Right kidney (tissue), 1 donor: ENCODE results near the gene KIF5B.

ENCODE experiments used
- DNase-seq: peaks from one replicate; pipeline ENCODE4 v3.0.0-alpha.2; 2016

KIF5B gene

DNA sequence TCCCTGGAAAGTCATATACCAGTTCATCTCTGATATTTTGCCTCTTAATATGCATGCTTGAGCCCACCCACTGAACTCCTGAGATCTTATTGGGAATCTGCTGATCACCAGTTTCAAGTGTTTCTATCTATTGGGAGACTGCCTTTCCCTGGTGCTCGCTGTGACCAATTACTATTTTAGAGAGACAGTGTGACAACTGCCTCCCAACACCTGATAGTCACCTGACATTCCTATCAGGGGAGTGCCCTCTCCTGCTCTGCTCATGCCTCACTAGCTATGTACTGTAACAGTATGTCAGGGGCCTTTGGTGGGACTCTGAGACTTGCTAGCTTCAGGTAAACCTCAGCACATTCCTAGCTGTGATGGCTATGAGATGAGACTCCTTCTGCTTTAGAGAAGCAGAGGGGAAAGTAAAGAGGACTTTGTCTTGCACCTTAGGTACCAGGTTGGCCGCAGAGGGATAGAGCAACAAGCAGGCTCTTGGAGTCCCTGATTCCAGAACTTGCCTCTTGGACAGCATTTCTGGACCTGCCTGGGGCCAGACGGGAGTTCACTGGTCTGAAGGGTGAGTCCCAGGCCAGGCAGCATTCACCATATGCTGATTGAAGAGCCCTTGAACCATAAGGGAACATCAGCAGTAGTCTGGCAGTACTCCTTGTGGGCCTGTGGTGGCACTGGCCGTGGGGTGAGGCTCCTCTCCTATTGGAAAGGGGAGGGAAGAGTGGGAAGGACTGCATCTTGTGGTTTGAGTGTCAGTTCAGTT, 93.2 kb downstream of the KIF5B start:
- DNase-seq: no peak

DNA sequence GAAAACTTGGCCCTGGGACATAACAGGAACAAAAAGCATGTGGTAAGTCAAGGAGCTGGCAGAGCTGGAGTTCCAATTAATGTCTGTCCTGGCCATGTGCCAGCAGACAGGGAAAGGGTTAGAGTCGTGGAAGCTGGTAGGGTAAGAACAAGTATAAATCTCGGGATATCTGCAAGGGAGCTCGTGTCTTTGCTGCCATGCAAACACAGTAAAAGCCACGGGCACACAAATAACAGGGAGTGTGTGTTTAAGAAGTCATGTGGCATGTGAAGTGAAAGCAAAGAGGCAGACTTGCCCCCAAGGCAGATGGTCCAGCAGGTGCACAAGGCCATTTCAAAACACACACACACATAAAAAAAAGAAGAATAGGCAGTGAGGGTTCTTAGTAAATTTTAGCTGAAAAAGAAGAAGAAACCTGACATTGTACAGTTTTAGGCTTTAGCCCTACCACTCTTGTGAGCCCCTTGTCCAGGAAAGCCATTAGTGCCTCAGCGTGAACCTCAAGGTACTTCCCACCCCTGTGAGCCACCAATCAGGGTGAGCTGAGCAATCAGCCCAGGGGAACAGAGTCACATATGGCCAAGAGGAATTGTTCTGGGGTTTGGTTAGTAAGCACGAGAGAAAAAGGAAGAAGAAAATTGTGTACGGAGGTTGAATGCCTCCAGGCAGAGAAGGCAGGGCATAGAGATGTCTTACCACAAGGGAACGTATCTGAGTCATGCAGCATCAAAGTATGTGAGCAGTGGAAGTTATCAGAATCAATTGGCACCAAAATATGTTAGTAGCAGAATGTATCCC, 94.7 kb downstream of the KIF5B start:
- no peak for DNase-seq

DNA sequence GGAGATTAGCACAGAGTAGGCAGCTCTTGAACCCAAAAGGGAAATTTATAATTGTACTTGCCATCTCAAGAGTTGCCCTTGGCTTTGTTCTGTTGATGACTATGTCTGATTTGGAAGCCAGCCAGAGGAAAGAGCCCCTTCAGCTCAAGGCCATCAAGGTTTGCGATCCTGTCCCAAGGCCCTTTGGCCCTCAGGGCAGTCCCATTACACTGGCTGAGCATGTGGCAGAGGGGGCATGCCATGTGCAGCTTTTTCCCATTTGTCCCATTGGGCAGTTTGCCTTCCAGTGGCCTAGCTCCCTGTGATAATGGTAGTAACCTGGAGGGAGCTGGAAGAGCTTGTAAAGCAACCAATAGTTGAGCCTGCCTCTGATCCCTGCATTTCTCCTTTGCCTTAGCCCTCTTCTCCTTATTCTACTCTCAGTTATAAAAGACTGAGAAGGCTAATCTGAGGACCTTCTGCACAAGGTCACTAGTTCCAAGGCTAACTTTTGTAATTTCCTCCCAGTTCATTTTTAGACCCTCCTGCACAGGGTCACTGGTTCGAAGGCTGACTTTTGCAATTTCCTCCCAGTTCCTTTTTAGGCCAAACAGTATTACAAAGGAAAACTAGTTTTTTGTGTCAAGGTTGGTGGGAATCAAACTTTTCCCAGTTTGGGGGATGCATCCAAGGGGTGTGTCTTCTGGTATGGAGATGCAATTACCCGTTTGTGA, 96.6 kb downstream of the KIF5B start:
- no peak for DNase-seq
